Stimulated activated CD8-positive, alpha-beta memory T cell treated with anti-CD3 and anti-CD28 coated beads, Interleukin-7, amount 100 ng/mL, for 4 hours (primary cell): ENCODE data around the gene HEG1.

Source experiments
- DNase-seq, 2 donors: peaks; one replicate each; pipeline ENCODE4 v3.0.0-alpha.2; 2020; ENCODE audit warnings: low read depth in 2 of 2

The HEG1 gene

DNA sequence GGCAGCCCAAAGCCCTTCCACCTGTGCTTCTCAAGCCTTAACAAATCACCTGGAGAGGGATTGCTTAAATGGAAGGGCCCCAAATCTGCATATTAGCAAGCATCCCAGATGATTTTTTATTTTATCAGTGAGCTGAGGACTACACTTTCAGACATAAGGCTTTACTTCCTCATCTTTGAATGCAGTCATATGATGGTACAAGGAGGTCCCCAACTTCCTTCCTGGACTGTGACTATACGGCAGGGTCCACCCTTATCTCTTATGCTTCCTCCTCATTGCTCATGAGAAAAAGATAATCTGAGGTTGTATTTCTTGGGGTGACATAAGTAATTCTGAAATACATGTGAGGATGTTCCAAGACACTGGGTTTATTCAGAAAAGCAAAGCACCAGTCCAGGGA, 13.7 kb upstream of the HEG1 start:
- DNase-seq = no peak

DNA sequence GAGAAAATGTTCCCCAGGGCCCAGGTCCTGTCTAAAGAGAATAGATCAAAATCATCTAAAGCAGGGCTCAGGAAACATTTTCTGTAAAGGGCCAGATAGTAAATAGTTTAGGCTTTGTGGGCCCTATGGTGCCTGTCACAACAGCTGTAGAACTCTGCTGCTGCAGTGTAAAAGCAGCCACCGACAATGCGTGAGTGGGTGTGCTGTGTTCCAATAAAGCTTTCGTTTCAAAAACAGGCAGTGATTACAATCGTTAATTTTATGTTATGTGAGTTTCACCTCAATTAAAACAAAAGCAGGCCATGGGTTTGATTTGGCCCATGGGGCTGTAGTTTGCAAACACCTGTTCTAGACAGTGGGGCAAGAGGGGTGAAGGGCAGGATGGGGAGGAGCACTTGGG, 12.5 kb upstream of the HEG1 start:
- no peak for DNase-seq

DNA sequence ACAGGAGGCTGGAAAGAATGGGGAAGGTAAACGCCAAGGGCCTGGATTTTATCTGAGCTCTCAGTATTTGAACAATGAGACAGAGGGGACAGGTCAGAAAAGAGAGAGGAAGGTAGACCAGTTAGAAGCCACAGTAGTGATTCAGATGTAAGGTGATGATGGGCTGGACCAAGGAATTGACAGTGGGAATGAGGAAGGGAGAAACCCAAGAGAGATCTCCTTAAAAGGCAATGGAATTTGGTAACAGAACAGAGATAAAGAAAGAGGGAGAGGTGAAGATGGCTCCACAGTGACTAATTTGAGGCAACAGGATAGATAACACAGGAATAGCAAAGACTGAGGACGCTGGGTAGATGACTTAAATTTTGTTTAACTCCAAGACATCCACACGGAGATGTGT, 11.4 kb upstream of the HEG1 start:
- DNase-seq = no peak

DNA sequence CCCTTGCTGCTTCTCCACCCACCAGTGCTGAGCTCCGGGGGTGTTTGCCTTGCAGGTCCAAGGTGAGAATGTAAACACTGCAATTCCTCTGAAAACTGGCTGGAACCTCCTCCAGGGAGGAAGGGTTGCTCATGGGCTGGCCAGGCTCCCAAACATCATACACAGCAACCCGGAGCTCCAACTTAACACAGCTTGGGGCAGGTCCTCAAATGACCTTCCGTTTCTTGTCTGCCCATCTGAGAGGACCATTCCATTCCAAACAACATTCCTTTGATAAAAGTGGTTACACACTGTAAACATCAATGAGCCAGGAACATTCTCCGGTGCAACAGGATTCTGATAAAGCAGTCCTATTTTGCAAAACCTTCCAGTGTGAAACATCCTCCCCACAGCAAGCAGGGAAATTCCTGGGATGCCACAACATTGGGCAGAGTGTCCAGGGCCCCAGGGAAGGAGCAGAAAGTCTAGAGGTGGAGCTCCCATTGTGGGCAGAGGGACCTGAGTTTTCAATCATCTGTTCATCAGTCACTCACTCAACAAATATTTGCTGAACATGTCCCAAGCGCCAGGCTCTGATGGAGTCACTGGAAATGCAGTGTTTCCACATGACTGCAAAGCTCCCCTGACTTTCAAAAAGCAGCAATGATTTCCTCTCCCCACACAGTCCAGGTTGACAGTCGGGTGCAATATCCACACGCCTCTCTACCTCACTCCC, 7.3 kb upstream of the HEG1 start:
- no peak for DNase-seq

DNA sequence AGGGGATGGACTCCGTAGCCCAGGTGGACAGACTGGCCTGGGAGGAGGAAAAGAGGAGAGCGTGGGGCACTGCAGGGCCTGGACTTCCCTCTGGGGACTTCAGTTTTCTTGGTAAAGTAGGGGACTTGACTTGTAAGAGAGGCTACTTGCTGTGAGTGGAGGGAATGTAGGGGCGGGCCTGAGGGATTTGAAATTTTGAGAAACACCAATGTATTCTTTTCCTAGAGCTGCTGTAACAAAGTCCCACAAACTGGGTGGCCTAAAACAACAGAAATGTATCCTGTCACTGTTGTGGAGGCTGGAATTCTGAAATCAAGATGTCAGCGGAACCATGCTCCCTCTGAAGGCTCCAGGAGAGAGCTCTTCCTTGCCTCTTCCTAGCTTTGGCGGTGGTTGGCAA, 5.8 kb upstream of the HEG1 start:
- no peak for DNase-seq

DNA sequence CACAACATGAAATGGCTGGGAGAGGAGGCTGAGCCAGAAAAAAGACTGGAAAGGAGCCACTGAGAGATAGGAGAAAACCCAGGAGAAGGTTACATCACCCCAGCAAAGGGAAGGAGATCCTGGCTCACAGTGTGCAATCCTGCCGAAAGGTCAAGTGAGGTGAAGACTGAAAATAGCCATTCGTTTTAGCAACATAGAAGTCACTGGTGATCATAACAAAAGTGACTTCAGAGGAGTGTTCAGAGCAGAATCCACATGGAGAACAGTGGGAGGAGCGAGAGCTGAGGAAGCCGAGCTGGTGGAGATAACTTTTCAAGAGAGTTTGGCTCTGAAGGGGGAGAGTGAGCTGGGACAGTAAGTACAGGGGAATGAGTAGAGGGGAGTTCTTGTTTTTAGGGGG, 5.4 kb upstream of the HEG1 start:
- no peak for DNase-seq

DNA sequence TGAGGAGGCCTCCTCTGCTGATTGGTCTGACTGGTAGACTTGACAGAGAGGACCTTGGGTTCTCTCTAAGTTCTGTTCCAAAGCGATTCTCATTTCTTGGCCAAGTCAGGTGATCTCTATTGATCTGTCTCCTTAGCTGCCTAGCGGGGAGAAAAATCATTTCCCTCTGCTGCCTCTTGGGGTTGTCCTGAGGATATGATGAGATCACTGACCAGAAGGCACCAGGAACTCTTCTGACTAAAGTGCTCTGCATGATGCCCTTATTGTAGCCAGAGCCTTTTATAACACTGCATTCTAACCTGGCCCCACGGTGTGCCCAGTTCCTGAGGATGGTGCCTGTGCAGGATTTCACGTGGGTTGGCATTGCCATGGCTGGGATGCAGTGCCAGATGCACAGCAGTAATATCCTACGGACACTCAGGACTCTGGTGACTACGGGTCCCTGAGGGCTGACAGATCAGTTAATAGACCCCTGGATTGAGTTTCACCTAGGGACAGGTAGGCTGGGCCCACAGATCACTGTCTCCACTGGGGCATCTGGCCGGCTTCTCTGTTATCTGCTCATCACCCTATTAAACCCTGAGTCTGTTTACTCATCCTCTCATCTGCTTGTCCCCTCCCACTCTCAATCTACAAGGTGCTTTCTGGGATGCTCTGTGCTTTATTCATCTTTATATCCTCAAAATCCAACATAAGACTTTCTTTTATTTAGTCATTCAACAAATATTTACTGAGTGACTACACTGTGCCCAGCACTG, 3.9 kb upstream of the HEG1 start:
- DNase-seq = no peak

DNA sequence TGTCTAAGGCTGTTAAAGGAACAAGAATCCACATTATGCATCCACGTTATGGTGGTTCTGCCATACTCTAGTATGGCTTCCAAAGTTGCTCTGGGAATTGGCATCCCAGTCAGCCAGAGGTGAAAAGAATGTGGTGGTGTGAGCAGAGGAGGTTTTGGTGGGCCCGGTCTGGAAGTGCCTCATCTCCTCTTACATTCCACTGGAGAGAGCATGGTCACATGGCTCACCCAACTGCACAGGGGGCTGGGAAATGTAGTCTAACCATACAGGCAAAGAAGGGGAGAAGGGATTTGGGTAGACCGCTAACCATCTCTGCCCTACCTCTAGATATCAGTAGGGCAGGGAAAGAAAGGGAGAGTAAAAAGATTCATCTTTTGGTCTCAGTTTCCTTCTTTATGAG, 3.2 kb upstream of the HEG1 start:
- no peak for DNase-seq

DNA sequence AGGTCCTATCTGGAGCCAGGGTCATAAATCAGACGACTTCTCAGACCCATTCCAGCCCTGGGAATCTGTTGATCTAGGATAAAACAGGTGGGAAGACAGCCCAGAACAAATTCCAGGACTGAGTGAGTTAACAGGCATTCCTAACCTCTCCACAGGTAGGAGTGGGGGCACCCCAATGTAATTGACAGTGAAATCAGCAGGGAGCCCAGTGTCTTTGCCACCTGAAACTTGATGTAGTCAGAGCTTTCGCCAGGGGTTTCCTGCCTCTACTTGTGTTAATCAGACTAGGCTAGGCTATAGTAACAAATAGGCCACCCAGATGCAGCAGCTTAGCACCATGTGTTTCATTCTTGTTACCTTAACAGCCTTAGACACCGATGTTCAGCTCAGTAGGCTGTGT, 2.7 kb upstream of the HEG1 start:
- DNase-seq = no peak

DNA sequence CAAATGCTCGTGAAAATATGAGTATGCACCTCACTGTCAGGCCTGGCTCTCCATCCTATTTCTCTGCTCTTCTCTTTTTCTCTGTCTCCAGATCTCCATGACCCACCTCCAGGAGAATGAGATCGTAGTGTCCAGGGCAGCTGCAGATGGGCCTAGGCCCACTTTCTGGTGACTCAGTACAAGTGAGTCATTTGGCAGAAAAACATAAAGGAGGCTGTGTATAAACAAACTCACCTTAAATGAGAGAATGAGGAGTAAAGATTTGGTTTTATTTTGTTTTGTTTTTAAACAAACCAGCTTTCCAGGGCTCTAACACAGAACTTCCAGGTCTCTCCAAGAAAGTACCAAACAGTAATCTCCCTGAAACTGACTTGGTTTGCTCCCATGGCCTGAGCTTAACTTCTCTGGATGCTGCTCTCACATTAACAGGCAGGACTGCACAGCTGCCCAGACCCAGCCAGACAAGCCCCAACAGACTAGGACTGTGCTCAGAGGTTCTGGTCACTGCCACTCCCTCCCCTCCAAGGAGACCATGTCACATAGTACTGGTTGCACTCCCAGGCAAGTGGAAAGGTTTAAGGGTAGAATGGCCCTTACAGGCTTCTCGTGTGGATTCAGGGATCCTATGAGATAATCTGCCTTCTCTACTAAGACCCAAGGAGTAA, 1.5 kb upstream of the HEG1 start:
- no peak for DNase-seq

DNA sequence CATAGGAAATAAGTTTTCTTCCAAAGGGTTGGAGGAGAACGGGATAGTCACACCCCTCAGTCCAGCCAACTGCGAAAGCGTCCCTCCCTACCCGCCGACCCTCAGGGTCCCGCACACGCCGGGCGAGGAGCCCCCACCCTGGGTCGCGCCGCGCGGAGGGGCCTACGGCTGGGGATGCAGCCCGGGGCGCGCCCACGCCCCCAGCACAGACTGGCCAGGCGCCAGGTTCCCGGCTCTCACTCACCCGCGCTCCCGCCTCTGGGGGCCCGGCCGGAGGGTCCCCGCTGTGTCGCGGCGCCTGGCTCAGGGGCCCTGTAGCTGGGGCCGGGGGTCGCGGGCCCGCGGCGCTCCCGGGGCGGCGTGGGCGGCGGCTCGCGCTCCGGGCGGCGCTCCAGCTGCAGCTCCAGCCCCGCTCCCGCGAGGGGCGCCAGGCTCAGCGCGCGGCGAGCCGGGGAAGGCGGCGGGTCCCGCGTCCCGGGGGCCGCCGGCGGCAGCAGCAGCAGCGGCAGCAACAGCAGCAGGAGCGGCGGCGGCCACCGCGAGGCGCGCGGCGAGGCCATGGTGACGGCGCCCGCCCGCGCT, 375 bp downstream of the HEG1 start:
- DNase-seq = peak in 1 of 2 donors; percentile 33

DNA sequence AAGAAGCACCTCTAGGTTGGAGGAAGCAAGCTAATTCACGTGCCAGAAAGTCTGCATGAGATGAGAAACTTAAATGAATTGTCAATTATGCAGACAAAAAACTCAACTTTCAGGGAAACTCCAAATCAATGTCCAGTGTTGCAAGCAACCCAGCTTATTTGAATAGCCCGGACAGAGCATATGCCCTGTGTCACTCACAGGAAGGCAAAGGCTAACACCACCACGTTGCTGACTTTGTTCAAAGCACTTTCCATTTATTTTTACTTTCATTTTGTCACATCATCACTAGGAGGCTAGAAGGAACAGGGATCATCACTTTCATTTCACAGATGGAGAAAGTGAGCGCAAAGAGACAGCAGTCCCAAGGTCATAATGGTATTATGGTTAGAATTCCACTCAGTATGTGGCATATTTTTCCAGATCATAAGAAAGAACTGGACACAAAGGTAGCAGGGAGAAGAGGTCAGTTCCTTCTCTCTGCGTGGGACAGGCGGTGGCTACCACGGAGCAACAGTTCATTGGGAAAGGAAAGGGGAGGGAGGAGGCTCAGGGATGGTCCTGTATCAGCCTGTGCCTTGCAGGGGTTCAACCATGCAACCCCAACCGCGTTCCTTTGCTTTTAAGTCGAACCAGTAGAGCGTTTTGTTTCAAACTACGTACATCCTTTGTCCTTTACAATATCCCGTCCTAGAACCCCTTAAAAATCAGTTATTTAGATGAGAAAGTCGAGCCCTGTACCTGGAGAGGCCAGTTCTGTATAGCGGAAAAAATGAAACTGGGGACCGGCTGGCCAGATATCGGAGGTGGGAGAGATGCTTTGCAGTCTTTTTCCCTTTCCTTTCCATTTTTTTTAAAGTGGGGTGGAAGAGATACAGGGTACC, 1.1 kb downstream of the HEG1 start:
- no peak for DNase-seq

DNA sequence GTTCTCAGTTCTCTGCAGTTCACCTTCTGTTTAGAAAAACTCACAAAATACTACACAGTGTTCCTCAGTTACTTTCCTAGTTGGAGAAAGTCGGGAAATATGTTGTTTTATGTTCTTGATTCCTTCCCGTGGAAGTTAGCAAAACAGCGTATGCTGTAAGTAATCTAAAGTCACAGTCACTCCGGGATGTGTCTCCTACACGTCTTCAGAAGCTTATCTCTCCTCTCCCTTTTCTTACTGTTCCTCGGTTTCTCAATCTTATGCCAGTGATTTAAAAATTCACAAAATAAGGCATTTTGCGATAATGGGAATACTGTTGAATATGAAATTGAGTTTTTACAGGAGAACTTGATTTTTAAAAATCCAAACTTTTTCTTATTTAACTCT, 1.7 kb downstream of the HEG1 start:
- no peak for DNase-seq

DNA sequence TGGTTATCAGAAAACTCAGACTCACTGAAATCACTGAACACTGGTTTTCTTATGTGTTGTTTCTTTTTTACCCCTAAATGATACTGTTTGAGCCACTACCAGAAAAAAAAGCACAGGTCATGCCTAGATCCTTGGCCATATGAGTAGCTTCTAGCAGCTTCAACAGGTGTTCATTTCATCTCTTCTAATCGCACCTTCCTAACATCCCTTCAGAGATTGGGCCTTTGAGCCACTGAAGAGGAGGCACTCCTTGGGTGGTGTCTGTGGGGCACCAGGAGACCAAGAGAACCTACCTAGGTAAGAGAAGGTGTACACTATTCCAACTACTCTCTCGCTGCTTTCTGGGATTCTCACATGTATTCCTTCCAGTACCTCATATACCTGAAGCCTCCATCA, 2.5 kb downstream of the HEG1 start:
- no peak for DNase-seq

DNA sequence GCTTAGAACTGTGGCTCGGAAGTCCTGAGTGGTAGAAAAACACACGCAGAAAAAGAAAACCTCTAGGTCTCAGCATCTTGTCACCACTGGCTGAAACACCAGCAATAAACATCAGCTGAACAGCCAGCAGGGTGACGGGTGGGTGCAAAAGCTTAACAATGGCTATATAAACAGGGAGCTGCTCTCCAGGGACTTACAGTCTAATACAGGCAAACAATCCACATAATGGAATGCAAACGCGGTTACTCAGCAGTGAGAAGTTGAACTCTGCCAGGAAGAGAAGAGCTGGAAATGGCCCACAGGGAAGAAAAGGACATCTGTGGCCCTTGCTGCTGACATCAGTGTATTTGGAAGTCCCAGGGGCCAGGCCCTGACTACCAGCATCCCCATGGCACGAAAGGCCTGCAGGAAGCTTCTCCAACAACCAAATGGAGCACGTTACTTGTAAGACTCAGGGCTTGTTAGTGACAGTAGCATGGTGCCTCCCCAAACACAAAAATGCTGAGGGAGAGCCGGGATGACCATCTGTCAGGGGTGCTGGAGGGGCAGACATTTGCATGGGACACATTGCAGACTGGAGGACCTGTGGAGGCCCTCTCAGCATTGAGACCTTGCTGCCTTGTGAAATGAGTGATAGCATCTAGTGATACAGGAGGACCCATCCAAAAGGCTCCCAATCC, 3.0 kb downstream of the HEG1 start:
- no peak for DNase-seq

DNA sequence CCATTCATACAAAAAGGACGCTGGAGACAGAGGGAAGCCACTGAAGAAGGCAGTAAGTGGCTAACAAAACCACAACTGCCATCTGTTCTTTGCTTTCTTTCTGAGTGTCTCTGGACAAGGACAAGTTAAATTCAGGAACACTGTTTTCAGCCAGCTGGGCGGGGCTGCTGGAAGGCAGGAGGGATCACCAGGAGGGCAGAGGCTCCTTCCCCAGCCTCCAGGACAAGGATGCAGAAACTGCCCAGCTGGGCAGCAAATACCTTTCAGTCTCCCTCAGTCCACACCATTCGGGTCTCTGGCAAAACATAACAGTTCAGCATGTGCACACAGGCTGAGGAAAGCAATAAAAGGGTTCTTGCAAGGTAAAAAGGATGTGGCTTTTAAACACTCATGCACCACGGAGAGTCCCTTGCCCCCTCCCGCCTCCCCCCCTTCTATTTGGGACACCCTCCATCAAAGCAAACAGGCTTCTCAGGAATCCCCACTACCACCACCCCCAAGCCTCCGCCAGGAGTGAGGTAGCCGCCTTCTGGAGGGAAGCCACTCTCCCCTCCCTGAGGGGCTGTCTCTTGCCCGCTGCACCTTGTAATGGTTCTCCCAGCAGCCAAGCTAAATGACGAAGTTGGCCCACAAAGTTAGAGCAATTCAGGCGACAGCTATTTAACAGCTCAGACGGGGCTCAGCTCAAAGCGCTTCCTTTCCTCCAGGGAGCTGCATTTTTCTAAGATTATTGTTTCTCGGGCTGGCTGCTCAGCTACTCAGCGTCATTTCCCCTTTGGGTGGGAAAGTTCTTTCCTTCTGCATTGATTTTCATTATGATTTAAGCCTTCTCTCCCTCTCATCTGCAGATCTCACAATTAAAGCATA, 3.8 kb downstream of the HEG1 start:
- peak; percentile 66 to 69 for DNase-seq

DNA sequence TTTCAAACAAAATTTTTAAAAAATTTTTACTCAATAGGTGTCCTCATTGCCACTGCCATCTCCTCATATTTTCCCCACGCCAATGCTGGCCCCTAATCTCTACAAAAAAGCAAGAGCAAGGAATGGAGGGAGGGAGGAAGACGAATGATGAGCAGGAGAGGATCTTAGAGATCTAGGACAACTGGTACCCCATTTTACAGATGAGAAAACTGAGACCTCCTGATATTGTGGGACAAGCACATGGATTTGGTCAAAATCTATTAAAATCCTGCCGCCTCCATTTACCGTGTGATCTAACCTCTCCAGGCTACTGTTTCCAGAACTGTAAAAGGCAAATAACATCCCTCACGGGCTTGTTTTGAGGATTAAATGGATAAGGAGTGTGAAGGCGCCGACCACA, 4.6 kb downstream of the HEG1 start:
- no peak for DNase-seq

DNA sequence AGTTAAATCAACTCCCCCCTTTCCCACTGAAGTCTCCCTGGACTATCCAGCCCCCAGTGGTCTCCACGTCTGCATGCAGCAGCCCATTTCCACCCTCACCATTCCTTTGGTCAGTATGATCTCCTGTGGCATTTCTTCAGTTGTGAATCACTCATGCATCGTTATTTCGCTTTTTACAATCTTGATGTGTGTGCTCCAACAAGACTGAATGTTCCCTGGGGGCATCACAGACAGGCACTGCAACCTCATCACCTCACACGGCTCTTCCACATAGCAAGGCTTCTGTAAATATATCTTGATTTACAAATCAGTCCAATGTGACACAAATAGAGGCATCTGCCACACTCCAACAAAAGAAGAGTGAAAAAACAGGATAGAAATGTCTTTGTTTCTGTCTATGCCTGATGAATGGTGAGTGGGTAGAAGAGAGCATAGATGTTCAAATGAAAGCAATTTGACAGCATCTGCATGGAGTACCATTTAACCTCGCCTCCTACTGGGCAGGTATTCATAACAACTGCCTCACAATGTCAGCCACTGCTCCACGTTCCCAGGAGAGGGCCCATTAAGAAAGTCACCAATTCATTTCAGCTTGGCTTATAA, 5.2 kb downstream of the HEG1 start:
- DNase-seq = no peak

DNA sequence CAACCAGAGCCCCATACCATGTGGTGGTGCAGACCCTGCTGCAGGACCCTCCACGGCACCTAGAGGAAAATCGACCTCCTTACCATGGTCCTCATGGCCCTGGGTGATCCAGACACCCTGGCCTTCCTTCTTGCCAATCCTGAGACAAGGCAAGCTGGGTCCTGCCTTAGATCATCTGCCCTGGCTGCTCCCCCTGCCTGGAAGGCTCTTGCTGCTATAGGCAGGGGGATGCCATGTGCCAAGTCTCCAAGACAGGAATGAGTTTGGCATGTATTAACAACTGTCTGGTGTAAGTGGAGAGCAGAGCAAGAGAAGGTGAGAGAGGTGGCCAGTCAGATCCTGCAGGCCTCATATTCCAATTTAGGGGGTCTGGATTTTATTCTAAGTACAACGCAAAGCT, 7.5 kb downstream of the HEG1 start:
- DNase-seq = no peak

DNA sequence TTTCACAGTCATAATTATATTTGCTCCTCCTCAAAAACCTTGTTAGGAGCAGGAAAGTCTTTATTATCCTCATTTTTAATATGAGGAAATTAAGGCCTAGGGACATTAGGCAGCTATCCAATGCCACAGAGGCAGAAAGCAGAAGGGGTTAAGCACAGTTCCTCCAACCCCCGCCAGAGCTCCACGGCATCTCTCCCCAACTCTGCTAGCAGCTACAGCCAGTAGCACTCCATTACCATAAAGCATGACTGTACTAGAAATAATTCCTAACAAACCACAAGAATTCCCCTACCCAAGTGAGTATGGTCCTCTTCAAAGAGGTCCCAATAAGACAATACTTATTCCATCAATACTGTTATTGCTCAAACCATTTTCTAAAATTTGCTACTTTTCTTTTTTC, 9.8 kb downstream of the HEG1 start:
- DNase-seq = no peak
